ENCODE data around the gene GABRB3.

DNA sequence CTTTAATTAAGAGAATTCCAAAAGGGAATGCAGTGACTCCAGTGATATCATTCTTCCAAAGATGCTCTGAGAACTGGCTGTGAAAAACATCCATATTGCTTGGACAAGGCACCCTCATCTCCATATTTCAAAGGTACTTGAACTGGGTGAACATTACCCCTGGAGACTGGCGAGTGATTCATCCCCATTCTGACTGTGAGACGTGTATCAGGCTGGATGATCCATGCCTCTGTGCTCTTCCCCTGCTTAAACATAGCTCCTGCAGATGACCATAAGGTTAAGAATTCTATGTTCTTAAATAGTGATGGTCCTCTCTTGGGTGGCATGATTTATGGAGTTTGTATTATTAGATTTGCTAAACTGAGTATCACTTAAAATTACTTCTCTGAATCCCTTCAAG lies 137.8 kb downstream of the GABRB3 start:
- TF ChIP-seq, protein P1, sequence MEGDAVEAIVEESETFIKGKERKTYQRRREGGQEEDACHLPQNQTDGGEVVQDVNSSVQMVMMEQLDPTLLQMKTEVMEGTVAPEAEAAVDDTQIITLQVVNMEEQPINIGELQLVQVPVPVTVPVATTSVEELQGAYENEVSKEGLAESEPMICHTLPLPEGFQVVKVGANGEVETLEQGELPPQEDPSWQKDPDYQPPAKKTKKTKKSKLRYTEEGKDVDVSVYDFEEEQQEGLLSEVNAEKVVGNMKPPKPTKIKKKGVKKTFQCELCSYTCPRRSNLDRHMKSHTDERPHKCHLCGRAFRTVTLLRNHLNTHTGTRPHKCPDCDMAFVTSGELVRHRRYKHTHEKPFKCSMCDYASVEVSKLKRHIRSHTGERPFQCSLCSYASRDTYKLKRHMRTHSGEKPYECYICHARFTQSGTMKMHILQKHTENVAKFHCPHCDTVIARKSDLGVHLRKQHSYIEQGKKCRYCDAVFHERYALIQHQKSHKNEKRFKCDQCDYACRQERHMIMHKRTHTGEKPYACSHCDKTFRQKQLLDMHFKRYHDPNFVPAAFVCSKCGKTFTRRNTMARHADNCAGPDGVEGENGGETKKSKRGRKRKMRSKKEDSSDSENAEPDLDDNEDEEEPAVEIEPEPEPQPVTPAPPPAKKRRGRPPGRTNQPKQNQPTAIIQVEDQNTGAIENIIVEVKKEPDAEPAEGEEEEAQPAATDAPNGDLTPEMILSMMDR (conservative IDR thresholded peaks at IDR 0.05; ENCODE audit: low read length): no peak
- TF ChIP-seq EZH2phosphoT487 (IDR thresholded peaks at IDR 0.05; ENCODE audit: borderline replicate concordance): no peak
